Naive B cell (primary cell): ENCODE measurements around the gene WDR70. TPM values are rescaled to one million over a fixed set of nuclear protein-coding genes. Genes with fewer than 3 reads are reported as not detected.
A peak's percentile ranks its signal among the peaks of the same experiment; 100 is the strongest.
"Not testable (repeated sequence)": the region's sequence is repeated elsewhere in the genome, so short reads cannot be mapped to it uniquely, and the experiment has no call there.

ENCODE experiments used
- ATAC-seq, 2 donors: fragments of 150-1000 bp; cut with Tn5 transposase; 2 replicates each; pipeline ENCODE4 v1.10.0; 2021; ENCODE audit warnings: low read depth in 2 of 2, mild to moderate bottlenecking in 2 of 2, moderate library complexity in 2 of 2
- DNase-seq: peaks from one replicate; pipeline ENCODE4 v3.0.0; 2022
- H3K27ac Mint-ChIP-seq, 6 donors: one replicate each; pipeline ENCODE4 v1.8.0; 2020 to 2022; ENCODE audit warnings: mild to moderate bottlenecking in 6 of 6, mixed read lengths in 6 of 6, moderate library complexity in 5 of 6, inconsistent platforms in 2 of 6
- H3K27me3 Mint-ChIP-seq, 3 donors: one replicate each; pipeline ENCODE4 v1.8.0; 2021 to 2022; ENCODE audit warnings: mixed read lengths in 3 of 3, mild to moderate bottlenecking in 1 of 3
- H3K36me3 Mint-ChIP-seq, 2 donors: one replicate each; pipeline ENCODE4 v1.8.0; 2020 to 2022; ENCODE audit warnings: mixed read lengths in 2 of 2, inconsistent platforms in 1 of 2, mild to moderate bottlenecking in 1 of 2
- H3K4me1 Mint-ChIP-seq, 3 donors: one replicate each; pipeline ENCODE4 v1.8.0; 2020 to 2022; ENCODE audit warnings: mixed read lengths in 3 of 3, inconsistent platforms in 1 of 3, mild to moderate bottlenecking in 1 of 3, moderate library complexity in 1 of 3
- H3K4me3 Mint-ChIP-seq, 8 donors: one replicate each; pipeline ENCODE4 v1.8.0; 2020 to 2022; ENCODE audit warnings: mild to moderate bottlenecking in 8 of 8, mixed read lengths in 8 of 8, moderate library complexity in 8 of 8, inconsistent platforms in 2 of 8
- H3K9me3 Mint-ChIP-seq, 7 donors: one replicate each; pipeline ENCODE4 v1.8.0; 2020 to 2022; ENCODE audit warnings: mixed read lengths in 7 of 7, mild to moderate bottlenecking in 5 of 7, inconsistent platforms in 2 of 7, moderate library complexity in 1 of 7
- polyA plus RNA-seq, 6 donors: library from polyadenylated mRNA; unstranded; fragments of 300-500 nt; fragmentation: Illumina TruSeq; gene quantifications; one replicate each; pipeline ENCODE4 v1.2.3, GENCODE V29; 2021; ENCODE audit warnings: low read depth in 6 of 6

Gene WDR70
- polyA plus RNA-seq, 6 donors from 2014 or later = 19.2 to 29.1 (median 25.3) TPM

DNA sequence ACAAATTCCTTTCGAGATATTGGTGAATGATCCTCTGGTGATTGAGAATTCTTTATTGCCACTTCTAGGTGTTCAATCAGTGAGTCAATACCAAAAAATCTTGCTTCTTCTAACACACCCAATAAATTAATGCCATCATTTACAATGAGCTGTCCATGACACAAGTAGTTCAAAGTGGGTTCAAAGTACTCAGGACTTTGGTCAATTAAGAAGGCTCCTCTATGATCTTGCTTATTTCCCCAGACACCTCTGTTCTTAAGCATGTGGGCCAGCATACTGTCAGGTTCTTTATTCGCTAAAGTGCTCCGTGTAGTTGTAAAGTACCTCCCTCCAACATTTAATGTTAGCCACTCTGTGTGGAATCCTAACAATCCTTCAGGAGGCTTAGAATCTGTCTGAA, 127.1 kb downstream of the WDR70 start:
- peaks cover 0 to 13% (median 8%) of the 10 kb centered on the region in 7 donors for H3K9me3 Mint-ChIP-seq
- DNase-seq (no peak), ATAC-seq (no peak)
- H3K27ac Mint-ChIP-seq = peak overlapping the region in 1 of 6 donors; percentile 12
- no peaks in the 10 kb centered on the region for H3K27me3 Mint-ChIP-seq
- peaks cover 53 to 61% of the 10 kb centered on the region in 2 donors for H3K36me3 Mint-ChIP-seq
- H3K4me1 Mint-ChIP-seq = peaks cover 0 to 6% (median 3%) of the 10 kb centered on the region in 3 donors
- no peak overlapping the region for H3K4me3 Mint-ChIP-seq

- H3K4me3 Mint-ChIP-seq = no peak overlapping the region
- DNase-seq (no peak), ATAC-seq (no peak)
- no peaks in the 10 kb centered on the region for H3K27me3 Mint-ChIP-seq
- H3K36me3 Mint-ChIP-seq = peaks cover 53 to 60% of the 10 kb centered on the region in 2 donors
- H3K27ac Mint-ChIP-seq = peak overlapping the region in 1 of 6 donors; percentile 12
- H3K9me3 Mint-ChIP-seq = peaks cover 0 to 13% (median 8%) of the 10 kb centered on the region in 7 donors
- peaks cover 0 to 6% (median 3%) of the 10 kb centered on the region in 3 donors for H3K4me1 Mint-ChIP-seq
These were observed 127.6 kb downstream of the WDR70 start for GRCh38 chr5:37506722-37507121.

DNA sequence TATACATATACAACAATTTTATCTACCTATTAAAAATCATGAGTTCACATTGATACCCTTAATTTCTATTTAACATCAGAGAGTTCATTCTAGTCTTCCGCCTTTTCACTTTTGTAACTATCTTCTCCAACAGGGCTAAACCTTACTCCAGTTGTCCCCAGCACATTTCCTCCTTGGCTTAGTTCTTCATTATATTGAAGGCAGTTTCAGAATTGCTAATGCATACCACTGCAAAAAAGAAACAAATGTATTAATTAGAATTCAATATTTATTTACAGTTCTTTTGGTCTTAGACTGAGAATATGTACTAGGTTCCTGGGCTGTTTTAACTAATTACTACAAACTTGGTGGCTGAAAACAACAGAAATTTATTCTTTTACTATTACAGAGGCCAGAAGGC, 132.5 kb downstream of the WDR70 start:
- H3K9me3 Mint-ChIP-seq = peaks cover 0 to 10% (median 1%) of the 10 kb centered on the region in 7 donors
- H3K27ac Mint-ChIP-seq = no peak overlapping the region
- H3K4me1 Mint-ChIP-seq = peaks cover 0 to 3% (median 1%) of the 10 kb centered on the region in 3 donors
- no peak overlapping the region for H3K4me3 Mint-ChIP-seq
- ATAC-seq (no peak), DNase-seq (no peak)
- peaks cover 29 to 32% of the 10 kb centered on the region in 2 donors for H3K36me3 Mint-ChIP-seq
- H3K27me3 Mint-ChIP-seq = no peaks in the 10 kb centered on the region

GRCh38 chr5:37514946-37515345, 135.8 kb downstream of the WDR70 start:
- Mint-ChIP-seq H3K27ac (no peak overlapping the region), H3K27me3 (no peaks in the 10 kb centered on the region), H3K4me1 (peaks cover 0 to 3% (median 0%) of the 10 kb centered on the region in 3 donors), H3K36me3 (peaks cover 17 to 22% of the 10 kb centered on the region in 2 donors), H3K4me3 (no peak overlapping the region), H3K9me3 (peaks cover 0 to 7% (median 0%) of the 10 kb centered on the region in 7 donors)
- no peak for ATAC-seq
- DNase-seq = no peak

- DNase-seq (no peak), ATAC-seq (no peak)
- H3K4me1 Mint-ChIP-seq = no peaks in the 10 kb centered on the region
- no peak overlapping the region for H3K4me3 Mint-ChIP-seq
- H3K9me3 Mint-ChIP-seq = peaks cover 0 to 7% (median 0%) of the 10 kb centered on the region in 7 donors
- H3K27ac Mint-ChIP-seq = no peak overlapping the region
- H3K27me3 Mint-ChIP-seq = no peaks in the 10 kb centered on the region
- H3K36me3 Mint-ChIP-seq = peaks cover 16 to 20% of the 10 kb centered on the region in 2 donors
These were observed 138.6 kb downstream of the WDR70 start for GRCh38 chr5:37517686-37518085.

DNA sequence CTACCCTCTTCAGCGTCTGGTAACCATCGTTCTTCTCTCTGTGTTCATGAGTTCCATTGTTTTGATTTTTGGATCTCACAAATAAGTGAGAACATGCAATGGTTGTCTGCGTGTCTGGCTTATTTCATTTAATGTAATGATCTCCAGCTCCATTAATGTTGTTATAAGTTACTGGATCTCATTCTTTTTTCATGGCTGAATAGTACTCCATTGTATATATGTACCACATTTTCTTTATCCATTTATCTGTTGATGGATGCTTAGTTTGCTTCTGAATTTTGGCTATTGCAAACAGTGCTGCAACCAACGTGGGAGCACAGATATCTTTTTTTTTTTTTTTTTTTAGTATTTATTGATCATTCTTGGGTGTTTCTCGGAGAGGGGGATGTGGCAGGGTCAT, 139.2 kb downstream of the WDR70 start:
- H3K27me3 Mint-ChIP-seq, H3K4me3 Mint-ChIP-seq, DNase-seq, ATAC-seq, H3K4me1 Mint-ChIP-seq, H3K9me3 Mint-ChIP-seq: not testable (repeated sequence)
- Mint-ChIP-seq H3K36me3 (peaks cover 10 to 15% of the 10 kb centered on the region in 2 donors), H3K27ac (peak overlapping the region in 1 of 6 donors; percentile 69)

- no peak overlapping the region for H3K27ac Mint-ChIP-seq
- no peaks in the 10 kb centered on the region for H3K4me1 Mint-ChIP-seq
- DNase-seq (no peak), ATAC-seq (no peak)
- H3K4me3 Mint-ChIP-seq = no peak overlapping the region
- H3K36me3 Mint-ChIP-seq = peaks cover 7 to 12% of the 10 kb centered on the region in 2 donors
- peaks cover 0 to 11% (median 0%) of the 10 kb centered on the region in 7 donors for H3K9me3 Mint-ChIP-seq
- H3K27me3 Mint-ChIP-seq = no peaks in the 10 kb centered on the region
These were observed 140.2 kb downstream of the WDR70 start for GRCh38 chr5:37519304-37519703.

DNA sequence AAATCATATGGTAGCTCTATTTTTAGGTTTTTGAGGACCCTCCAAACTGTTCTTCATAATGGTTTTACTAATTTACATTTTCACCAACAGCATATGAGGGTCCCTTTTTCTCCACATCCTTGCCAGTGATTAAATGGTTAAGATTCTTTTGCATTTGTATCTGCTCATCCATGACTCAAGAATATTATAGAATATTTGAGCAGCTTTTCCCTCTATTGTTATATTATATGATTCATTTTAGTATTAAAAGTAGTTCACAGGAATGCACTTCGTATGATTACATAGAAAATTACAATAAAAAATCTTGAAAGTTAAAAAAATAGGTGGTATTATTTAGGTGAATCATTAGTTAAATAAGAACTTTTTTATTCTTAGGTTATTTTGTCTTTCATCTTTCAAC, 140.7 kb downstream of the WDR70 start:
- H3K27me3 Mint-ChIP-seq = no peaks in the 10 kb centered on the region
- DNase-seq (no peak), ATAC-seq (no peak)
- H3K27ac Mint-ChIP-seq = no peak overlapping the region
- H3K4me3 Mint-ChIP-seq = no peak overlapping the region
- no peaks in the 10 kb centered on the region for H3K4me1 Mint-ChIP-seq
- peaks cover 7 to 12% of the 10 kb centered on the region in 2 donors for H3K36me3 Mint-ChIP-seq
- peaks cover 0 to 15% (median 0%) of the 10 kb centered on the region in 7 donors for H3K9me3 Mint-ChIP-seq

DNA sequence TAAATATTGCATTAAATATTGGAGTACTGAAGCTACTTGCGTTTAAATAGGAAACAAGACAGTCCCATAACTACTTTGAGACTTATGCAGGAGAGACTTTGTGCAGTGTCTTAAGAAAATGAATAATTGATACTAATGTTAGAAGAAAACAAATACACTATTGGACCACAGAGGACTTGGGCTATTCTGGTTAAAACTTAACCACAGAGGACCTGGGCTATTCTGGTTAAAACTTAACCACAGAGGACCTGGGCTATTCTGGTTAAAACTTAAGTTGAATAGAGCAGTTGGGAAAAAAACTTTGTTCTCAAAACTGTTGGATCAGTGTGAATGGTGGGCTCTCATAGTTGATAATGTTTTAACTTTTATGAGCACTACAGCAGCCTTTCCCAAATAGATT, 141.7 kb downstream of the WDR70 start:
- DNase-seq (no peak), ATAC-seq (no peak)
- no peak overlapping the region for H3K4me3 Mint-ChIP-seq
- H3K36me3 Mint-ChIP-seq = peaks cover 12 to 15% of the 10 kb centered on the region in 2 donors
- H3K9me3 Mint-ChIP-seq = peaks cover 0 to 23% (median 7%) of the 10 kb centered on the region in 7 donors
- H3K4me1 Mint-ChIP-seq = no peaks in the 10 kb centered on the region
- no peaks in the 10 kb centered on the region for H3K27me3 Mint-ChIP-seq
- H3K27ac Mint-ChIP-seq = no peak overlapping the region

DNA sequence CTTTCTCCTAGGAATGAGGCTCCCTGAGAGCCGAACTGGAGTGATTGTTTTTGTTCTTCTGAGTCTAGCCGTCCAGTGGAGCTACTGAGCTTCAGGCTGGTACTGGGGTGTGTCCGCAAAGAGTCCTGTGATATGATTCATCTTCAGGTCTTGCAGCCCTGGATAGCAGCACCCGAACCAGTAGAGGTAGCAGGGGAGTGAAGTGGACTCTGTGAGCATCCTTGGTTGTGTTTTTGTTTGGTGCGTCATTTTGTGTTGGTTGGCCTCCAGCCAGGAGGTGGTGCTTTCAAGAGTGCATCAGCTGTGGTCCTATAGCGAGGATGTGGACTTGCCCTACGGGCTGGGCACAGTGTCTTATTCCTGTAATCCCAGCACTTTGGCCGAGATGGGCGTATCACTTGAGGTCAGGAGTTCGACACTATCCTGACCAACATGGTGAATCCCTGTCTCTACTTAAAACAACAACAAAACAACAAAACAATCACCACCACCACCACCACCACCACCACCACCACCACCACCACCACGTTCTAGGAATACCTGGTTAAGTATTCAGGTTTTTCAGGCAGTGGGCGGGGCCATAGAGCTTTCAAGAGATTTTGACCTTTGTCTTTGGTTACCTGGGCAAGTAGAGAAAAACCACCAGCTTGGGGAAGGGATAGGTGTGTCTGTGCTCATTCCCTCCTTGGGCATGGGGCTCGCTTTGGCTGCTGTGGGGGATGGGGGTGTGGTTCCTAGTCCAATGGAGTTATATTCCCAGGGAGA, 154.0 kb downstream of the WDR70 start:
- Mint-ChIP-seq H3K4me1 (peaks cover 0 to 8% (median 4%) of the 10 kb centered on the region in 3 donors), H3K9me3 (peaks cover 0 to 20% (median 8%) of the 10 kb centered on the region in 7 donors), H3K4me3 (no peak overlapping the region), H3K27me3 (no peaks in the 10 kb centered on the region), H3K27ac (no peak overlapping the region), H3K36me3 (peaks cover 23 to 41% of the 10 kb centered on the region in 2 donors)
- ATAC-seq = no peak
- DNase-seq = no peak

- no peak for DNase-seq
- H3K27ac Mint-ChIP-seq = no peak overlapping the region
- no peaks in the 10 kb centered on the region for H3K27me3 Mint-ChIP-seq
- H3K36me3 Mint-ChIP-seq = peaks cover 23 to 43% of the 10 kb centered on the region in 2 donors
- H3K9me3 Mint-ChIP-seq = peaks cover 0 to 16% (median 8%) of the 10 kb centered on the region in 7 donors
- no peak for ATAC-seq
- H3K4me3 Mint-ChIP-seq = no peak overlapping the region
- peaks cover 0 to 9% (median 4%) of the 10 kb centered on the region in 3 donors for H3K4me1 Mint-ChIP-seq
These were observed 154.7 kb downstream of the WDR70 start for GRCh38 chr5:37533851-37534250.

DNA sequence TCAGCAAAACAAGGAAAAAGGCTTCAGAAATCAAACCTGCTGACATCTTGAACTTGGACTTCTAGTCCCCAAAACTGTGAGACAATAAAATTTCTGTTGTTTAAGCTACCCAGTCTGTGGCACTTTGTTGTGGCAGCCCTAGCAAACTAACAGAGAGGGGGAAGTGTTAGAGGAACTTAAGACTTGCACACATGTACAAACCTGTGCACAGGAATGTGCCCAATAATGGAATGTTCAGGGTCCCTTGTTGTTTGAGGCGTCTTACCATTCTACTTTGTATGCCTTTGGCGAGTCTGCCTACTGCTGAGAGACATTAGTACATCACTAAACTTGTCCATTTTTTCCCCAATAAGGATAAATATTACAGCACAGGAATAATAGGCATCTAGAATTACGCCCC, 160.3 kb downstream of the WDR70 start:
- ATAC-seq (no peak), DNase-seq (no peak)
- Mint-ChIP-seq H3K4me1 (peaks cover 0 to 3% (median 0%) of the 10 kb centered on the region in 3 donors), H3K9me3 (no peaks in the 10 kb centered on the region), H3K4me3 (no peak overlapping the region), H3K36me3 (peaks cover 0 to 18% of the 10 kb centered on the region in 2 donors), H3K27me3 (no peaks in the 10 kb centered on the region), H3K27ac (peak overlapping the region in 2 of 6 donors; percentile 37 to 40)

- peaks cover 0 to 1% (median 0%) of the 10 kb centered on the region in 7 donors for H3K9me3 Mint-ChIP-seq
- H3K4me3 Mint-ChIP-seq = no peak overlapping the region
- ATAC-seq (no peak), DNase-seq (no peak)
- no peak overlapping the region for H3K27ac Mint-ChIP-seq
- no peaks in the 10 kb centered on the region for H3K27me3 Mint-ChIP-seq
- H3K4me1 Mint-ChIP-seq = peaks cover 0 to 8% (median under 1%) of the 10 kb centered on the region in 3 donors
- H3K36me3 Mint-ChIP-seq = peaks cover 0 to 6% of the 10 kb centered on the region in 2 donors
These were observed 164.1 kb downstream of the WDR70 start for GRCh38 chr5:37543216-37543615.

GRCh38 chr5:37549411-37549810, 170.3 kb downstream of the WDR70 start:
- Mint-ChIP-seq H3K4me3 (no peak overlapping the region), H3K27me3 (no peaks in the 10 kb centered on the region), H3K36me3 (peaks cover 8 to 10% of the 10 kb centered on the region in 2 donors), H3K27ac (no peak overlapping the region), H3K4me1 (peaks cover 5 to 37% (median 17%) of the 10 kb centered on the region in 3 donors), H3K9me3 (peaks cover 0 to 4% (median 2%) of the 10 kb centered on the region in 7 donors)
- ATAC-seq = no peak
- DNase-seq = no peak
